ENCODE data around the gene IL17RB.

The IL17RB gene

GRCh38 chr3:53833053-53833645 is 13.2 kb upstream of the IL17RB start:
- H3K36me3 ChIP-seq (ENCODE audit: control insufficient read depth, insufficient read depth, low read length), result no peaks in the 10 kb centered on the region
- no peak overlapping the region for H3K27ac ChIP-seq (ENCODE audit: low read depth, low read length, severe bottlenecking)
- H3K9me3 ChIP-seq (ENCODE audit: control insufficient read depth, low read length), result no peaks in the 10 kb centered on the region
- H3K4me1 ChIP-seq (ENCODE audit: control insufficient read depth, insufficient read depth, low read length, poor library complexity, severe bottlenecking), result no peaks in the 10 kb centered on the region
- 91 to 92% methylated on average over 6 to 8 of the region's 9 CpGs for WGBS, 2 experiments (ENCODE audit: insufficient coverage in 2 of 2)
- H3K4me3 ChIP-seq (ENCODE audit: extremely low read depth, insufficient read depth, low read length, poor library complexity, severe bottlenecking), result no peak overlapping the region

GRCh38 chr3:53833700-53834099 is 12.7 kb upstream of the IL17RB start:
- WGBS, 2 experiments (ENCODE audit: insufficient coverage in 2 of 2), result 94 to 98% methylated on average over 4 to 5 of the region's 5 CpGs
- Histone ChIP-seq H3K27ac (ENCODE audit: low read depth, low read length, severe bottlenecking) (no peak overlapping the region), H3K4me1 (ENCODE audit: control insufficient read depth, insufficient read depth, low read length, poor library complexity, severe bottlenecking) (no peaks in the 10 kb centered on the region)

GRCh38 chr3:53834429-53835095 is 11.8 kb upstream of the IL17RB start:
- H3K36me3 ChIP-seq (ENCODE audit: control insufficient read depth, insufficient read depth, low read length), result no peaks in the 10 kb centered on the region
- H3K9me3 ChIP-seq (ENCODE audit: control insufficient read depth, low read length), result no peaks in the 10 kb centered on the region
- no peak overlapping the region for H3K27ac ChIP-seq (ENCODE audit: low read depth, low read length, severe bottlenecking)
- 93% methylated on average over 6 of the region's 6 CpGs for WGBS, 2 experiments (ENCODE audit: insufficient coverage in 2 of 2)
- no peak overlapping the region for H3K4me3 ChIP-seq (ENCODE audit: extremely low read depth, insufficient read depth, low read length, poor library complexity, severe bottlenecking)
- no peaks in the 10 kb centered on the region for H3K4me1 ChIP-seq (ENCODE audit: control insufficient read depth, insufficient read depth, low read length, poor library complexity, severe bottlenecking)

More at GRCh38 chr3:53833700-53834099, 12.7 kb upstream of the IL17RB start:
- H3K36me3 ChIP-seq (ENCODE audit: control insufficient read depth, insufficient read depth, low read length), result no peaks in the 10 kb centered on the region
- H3K4me3 ChIP-seq (ENCODE audit: extremely low read depth, insufficient read depth, low read length, poor library complexity, severe bottlenecking), result no peak overlapping the region
- no peaks in the 10 kb centered on the region for H3K9me3 ChIP-seq (ENCODE audit: control insufficient read depth, low read length)

GRCh38 chr3:53835257-53835656 is 11.1 kb upstream of the IL17RB start:
- Histone ChIP-seq H3K4me3 (ENCODE audit: extremely low read depth, insufficient read depth, low read length, poor library complexity, severe bottlenecking) (no peak overlapping the region), H3K36me3 (ENCODE audit: control insufficient read depth, insufficient read depth, low read length) (no peaks in the 10 kb centered on the region), H3K9me3 (ENCODE audit: control insufficient read depth, low read length) (no peaks in the 10 kb centered on the region), H3K27ac (ENCODE audit: low read depth, low read length, severe bottlenecking) (no peak overlapping the region), H3K4me1 (ENCODE audit: control insufficient read depth, insufficient read depth, low read length, poor library complexity, severe bottlenecking) (no peaks in the 10 kb centered on the region)
- 86% methylated on average over 1 of the region's 1 CpG; no CpG with 5 or more reads in 1 of the 2 experiments for WGBS, 2 experiments (ENCODE audit: insufficient coverage in 2 of 2)

GRCh38 chr3:53836084-53836872 is 10.1 kb upstream of the IL17RB start:
- Histone ChIP-seq H3K36me3 (ENCODE audit: control insufficient read depth, insufficient read depth, low read length) (no peaks in the 10 kb centered on the region), H3K4me3 (ENCODE audit: extremely low read depth, insufficient read depth, low read length, poor library complexity, severe bottlenecking) (no peak overlapping the region), H3K9me3 (ENCODE audit: control insufficient read depth, low read length) (no peaks in the 10 kb centered on the region), H3K4me1 (ENCODE audit: control insufficient read depth, insufficient read depth, low read length, poor library complexity, severe bottlenecking) (no peaks in the 10 kb centered on the region), H3K27ac (ENCODE audit: low read depth, low read length, severe bottlenecking) (no peak overlapping the region)
- WGBS, 2 experiments (ENCODE audit: insufficient coverage in 2 of 2), result 91 to 94% methylated on average over 7 of the region's 9 CpGs

GRCh38 chr3:53837331-53837730 is 9.0 kb upstream of the IL17RB start:
- Histone ChIP-seq H3K4me1 (ENCODE audit: control insufficient read depth, insufficient read depth, low read length, poor library complexity, severe bottlenecking) (no peaks in the 10 kb centered on the region), H3K9me3 (ENCODE audit: control insufficient read depth, low read length) (no peaks in the 10 kb centered on the region), H3K27ac (ENCODE audit: low read depth, low read length, severe bottlenecking) (no peak overlapping the region), H3K4me3 (ENCODE audit: extremely low read depth, insufficient read depth, low read length, poor library complexity, severe bottlenecking) (no peak overlapping the region), H3K36me3 (ENCODE audit: control insufficient read depth, insufficient read depth, low read length) (no peaks in the 10 kb centered on the region)
- 92 to 96% methylated on average over 8 to 10 of the region's 10 CpGs for WGBS, 2 experiments (ENCODE audit: insufficient coverage in 2 of 2)

DNA sequence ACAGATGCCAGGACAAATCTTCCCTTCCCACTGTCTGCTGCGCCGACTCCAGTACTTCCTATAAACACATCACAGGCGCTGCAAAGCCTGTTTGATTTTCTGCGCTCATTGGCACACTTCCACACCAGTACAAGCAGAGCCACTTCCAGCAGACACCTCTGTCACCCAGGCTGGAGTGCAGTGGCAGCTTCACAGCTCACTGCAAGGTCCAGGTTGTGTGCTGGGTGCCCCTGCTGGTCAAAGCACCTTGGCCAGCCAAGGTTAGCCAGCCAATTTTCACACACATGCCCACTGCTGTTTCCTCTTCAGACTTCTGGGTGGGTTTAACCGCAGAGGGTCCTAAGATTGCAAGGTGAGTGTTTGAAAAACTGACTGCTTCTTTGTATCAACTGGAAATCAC is 5.1 kb upstream of the IL17RB start:
- Histone ChIP-seq H3K9me3 (ENCODE audit: control insufficient read depth, low read length) (no peaks in the 10 kb centered on the region), H3K4me1 (ENCODE audit: control insufficient read depth, insufficient read depth, low read length, poor library complexity, severe bottlenecking) (no peaks in the 10 kb centered on the region), H3K36me3 (ENCODE audit: control insufficient read depth, insufficient read depth, low read length) (no peaks in the 10 kb centered on the region), H3K27ac (ENCODE audit: low read depth, low read length, severe bottlenecking) (no peak overlapping the region), H3K4me3 (ENCODE audit: extremely low read depth, insufficient read depth, low read length, poor library complexity, severe bottlenecking) (no peak overlapping the region)
- 93% methylated on average over 4 of the region's 5 CpGs for WGBS, 2 experiments (ENCODE audit: insufficient coverage in 2 of 2)

- Histone ChIP-seq H3K4me3 (ENCODE audit: extremely low read depth, insufficient read depth, low read length, poor library complexity, severe bottlenecking) (no peak overlapping the region), H3K36me3 (ENCODE audit: control insufficient read depth, insufficient read depth, low read length) (no peaks in the 10 kb centered on the region), H3K9me3 (ENCODE audit: control insufficient read depth, low read length) (no peaks in the 10 kb centered on the region), H3K27ac (ENCODE audit: low read depth, low read length, severe bottlenecking) (no peak overlapping the region), H3K4me1 (ENCODE audit: control insufficient read depth, insufficient read depth, low read length, poor library complexity, severe bottlenecking) (no peaks in the 10 kb centered on the region)
- 61 to 68% methylated on average over 8 to 11 of the region's 12 CpGs for WGBS, 2 experiments (ENCODE audit: insufficient coverage in 2 of 2)
Observed at GRCh38 chr3:53842436-53843194, 3.8 kb upstream of the IL17RB start.

DNA sequence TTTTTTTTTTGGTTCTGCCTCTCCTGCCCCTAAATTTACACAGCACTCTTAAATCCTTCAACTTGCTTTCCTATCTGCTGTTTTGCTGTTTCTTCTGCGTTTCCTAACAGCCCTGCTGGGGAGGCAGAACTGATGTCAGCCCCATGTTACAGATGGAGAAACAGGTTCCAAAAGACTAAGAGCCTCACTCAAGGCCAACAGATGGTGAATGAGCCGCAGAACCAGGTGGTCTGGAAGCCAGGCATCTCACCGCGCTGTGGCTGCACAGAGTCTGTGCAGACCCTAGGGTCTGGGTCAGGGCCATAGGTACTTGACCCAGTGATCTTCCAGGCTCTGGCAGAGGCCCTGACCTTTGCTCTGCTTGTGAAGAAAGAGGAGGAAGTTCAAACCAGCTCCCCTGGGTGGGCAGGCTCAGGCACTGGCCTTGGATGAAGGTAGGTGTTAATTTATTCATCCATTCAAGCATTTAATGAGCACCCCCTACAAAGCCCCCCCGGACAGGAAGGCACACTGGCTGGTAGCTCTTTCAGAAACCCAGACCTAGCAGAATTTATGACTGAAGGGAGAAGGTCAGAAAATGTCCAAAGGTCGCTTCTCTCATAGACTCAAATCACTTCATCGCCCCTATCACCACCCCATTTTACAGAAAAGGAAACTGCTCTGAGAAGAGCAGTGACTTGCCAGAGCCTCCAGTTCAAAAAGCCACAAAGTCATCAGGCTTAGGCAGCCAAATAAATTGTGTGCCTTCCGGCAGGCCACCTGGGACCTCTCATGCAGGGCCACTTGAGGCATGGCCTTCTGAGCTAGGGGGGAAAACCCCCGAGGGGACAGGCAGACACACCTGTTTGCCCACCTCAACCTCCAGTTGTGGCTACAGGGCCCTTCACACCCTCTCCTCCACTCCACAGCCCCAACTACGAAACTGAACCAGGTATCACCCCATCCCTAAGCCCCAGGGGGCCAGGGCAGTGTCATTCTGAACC is 2.9 kb upstream of the IL17RB start:
- WGBS, 2 experiments (ENCODE audit: insufficient coverage in 2 of 2), result 85 to 86% methylated on average over 7 to 8 of the region's 10 CpGs
- Histone ChIP-seq H3K4me3 (ENCODE audit: extremely low read depth, insufficient read depth, low read length, poor library complexity, severe bottlenecking) (no peak overlapping the region), H3K4me1 (ENCODE audit: control insufficient read depth, insufficient read depth, low read length, poor library complexity, severe bottlenecking) (no peaks in the 10 kb centered on the region), H3K27ac (ENCODE audit: low read depth, low read length, severe bottlenecking) (no peak overlapping the region), H3K36me3 (ENCODE audit: control insufficient read depth, insufficient read depth, low read length) (no peaks in the 10 kb centered on the region), H3K9me3 (ENCODE audit: control insufficient read depth, low read length) (no peaks in the 10 kb centered on the region)
